T follicular helper cell (primary cell): Measurements from ENCODE around the gene AP2B1.
"Not testable (repeated sequence)": the region's sequence is repeated elsewhere in the genome, so short reads cannot be mapped to it uniquely, and the experiment has no call there.

ENCODE experiments used
- DNase-seq: peaks from one replicate; pipeline ENCODE4 v3.0.0-alpha.2; 2020; ENCODE audit warnings: low read depth

The AP2B1 gene

GRCh38 chr17:35575759-35576158, 11.4 kb upstream of the AP2B1 start:
- no peak for DNase-seq

- no peak for DNase-seq
Measured at GRCh38 chr17:35577830-35578196, 9.3 kb upstream of the AP2B1 start.

GRCh38 chr17:35578197-35578928, 8.8 kb upstream of the AP2B1 start, which contains the start of gene PEX12:
Gene PEX12, minus strand, starts transcription at chr17:35578571. Its CDS starts 550 bp downstream, at chr17:35578021.
- DNase-seq = peak; percentile 81

- no peak for DNase-seq
Measured at GRCh38 chr17:35578929-35579432, 8.1 kb upstream of the AP2B1 start.

- DNase-seq = no peak
Measured at GRCh38 chr17:35584061-35584460, 3.1 kb upstream of the AP2B1 start.

- DNase-seq = no peak
Measured at GRCh38 chr17:35586569-35587073, 501 bp upstream of the AP2B1 start.

GRCh38 chr17:35588196-35588920, 1.2 kb downstream of the AP2B1 start:
- no peak for DNase-seq

- no peak for DNase-seq
Measured at GRCh38 chr17:35596072-35596471, 8.9 kb downstream of the AP2B1 start.

- no peak for DNase-seq
Measured at GRCh38 chr17:35596530-35597233, 9.6 kb downstream of the AP2B1 start.

- DNase-seq = no peak
Measured at GRCh38 chr17:35597604-35598003, 10.5 kb downstream of the AP2B1 start.

GRCh38 chr17:35603674-35604073, 16.6 kb downstream of the AP2B1 start:
- DNase-seq = no peak

- DNase-seq = no peak
Measured at GRCh38 chr17:35605678-35606077, 18.6 kb downstream of the AP2B1 start.

GRCh38 chr17:35607239-35607847, 20.2 kb downstream of the AP2B1 start:
- no peak for DNase-seq

- DNase-seq = no peak
Measured at GRCh38 chr17:35609831-35610230, 22.7 kb downstream of the AP2B1 start.

- DNase-seq = not testable (repeated sequence)
Measured at GRCh38 chr17:35610746-35611145, 23.6 kb downstream of the AP2B1 start.

GRCh38 chr17:35612924-35613521, 25.9 kb downstream of the AP2B1 start:
- DNase-seq = peak; percentile 2

- no peak for DNase-seq
Measured at GRCh38 chr17:35614810-35615209, 27.7 kb downstream of the AP2B1 start.

- no peak for DNase-seq
Measured at GRCh38 chr17:35616536-35616935, 29.4 kb downstream of the AP2B1 start.

GRCh38 chr17:35617505-35617904, 30.4 kb downstream of the AP2B1 start:
- no peak for DNase-seq

- no peak for DNase-seq
Measured at GRCh38 chr17:35618628-35619027, 31.5 kb downstream of the AP2B1 start.

GRCh38 chr17:35621768-35622167, 34.6 kb downstream of the AP2B1 start:
- DNase-seq = no peak

GRCh38 chr17:35627417-35627816, 40.3 kb downstream of the AP2B1 start:
- DNase-seq = no peak
